ENCODE data around the gene MNT. TPM values are rescaled to one million over a fixed set of nuclear protein-coding genes. Genes with fewer than 3 reads are reported as not detected.

Gene MNT
- total and polyA plus RNA-seq, 10 donors, result 2.8 to 38.5 (median 27.9) TPM

DNA sequence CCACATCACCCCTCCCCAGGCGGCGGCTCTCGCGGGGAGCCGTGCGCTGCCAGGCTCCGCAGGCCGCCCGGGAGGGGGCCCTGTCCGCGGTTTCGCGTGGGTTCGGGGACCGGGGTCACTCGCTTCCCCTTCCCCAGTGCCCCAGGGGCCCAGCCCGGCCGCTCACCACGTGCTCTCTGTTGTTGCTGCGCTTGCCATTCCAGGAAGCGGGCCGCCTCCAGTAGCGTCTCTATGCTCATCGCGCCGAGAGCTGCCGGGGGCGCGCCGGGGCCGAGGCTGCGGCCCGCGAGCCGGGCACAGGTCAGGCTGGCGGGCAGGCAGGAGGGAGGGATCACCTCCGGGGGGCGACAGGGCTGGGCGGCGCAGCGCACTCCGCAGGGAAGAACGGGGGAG, 390 bp downstream of the MNT start:
- TF ChIP-seq POLR2A (IDR thresholded peaks at IDR 0.05) (no peak), POLR2AphosphoS5 (IDR thresholded peaks at IDR 0.05) (no peak)
- TF ChIP-seq, protein P1, sequence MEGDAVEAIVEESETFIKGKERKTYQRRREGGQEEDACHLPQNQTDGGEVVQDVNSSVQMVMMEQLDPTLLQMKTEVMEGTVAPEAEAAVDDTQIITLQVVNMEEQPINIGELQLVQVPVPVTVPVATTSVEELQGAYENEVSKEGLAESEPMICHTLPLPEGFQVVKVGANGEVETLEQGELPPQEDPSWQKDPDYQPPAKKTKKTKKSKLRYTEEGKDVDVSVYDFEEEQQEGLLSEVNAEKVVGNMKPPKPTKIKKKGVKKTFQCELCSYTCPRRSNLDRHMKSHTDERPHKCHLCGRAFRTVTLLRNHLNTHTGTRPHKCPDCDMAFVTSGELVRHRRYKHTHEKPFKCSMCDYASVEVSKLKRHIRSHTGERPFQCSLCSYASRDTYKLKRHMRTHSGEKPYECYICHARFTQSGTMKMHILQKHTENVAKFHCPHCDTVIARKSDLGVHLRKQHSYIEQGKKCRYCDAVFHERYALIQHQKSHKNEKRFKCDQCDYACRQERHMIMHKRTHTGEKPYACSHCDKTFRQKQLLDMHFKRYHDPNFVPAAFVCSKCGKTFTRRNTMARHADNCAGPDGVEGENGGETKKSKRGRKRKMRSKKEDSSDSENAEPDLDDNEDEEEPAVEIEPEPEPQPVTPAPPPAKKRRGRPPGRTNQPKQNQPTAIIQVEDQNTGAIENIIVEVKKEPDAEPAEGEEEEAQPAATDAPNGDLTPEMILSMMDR (IDR thresholded peaks at IDR 0.05 in 8 of 11, conservative IDR thresholded peaks at IDR 0.05 in 3 of 11), result no peak
- H3K27me3 ChIP-seq (replicated peaks in 1 of 7), result no peaks in the 10 kb centered on the region
- H3K9me3 ChIP-seq, result no peaks in the 10 kb centered on the region
- 0 to 1% (median 0%) methylated on average over 38 to 43 of the region's 43 CpGs for WGBS, 5 donors
- intact Hi-C loops (cut with DNase I; ENCODE audit: low total_unique reads), result no loop called here
- H3K27ac ChIP-seq, result peak overlapping the region; percentile 92 to 100 (median 98)
- peaks cover 33 to 76% (median 64%) of the 10 kb centered on the region in 6 donors for H3K4me1 ChIP-seq
- H3K36me3 ChIP-seq, result peaks cover 0 to under 1% (median 0%) of the 10 kb centered on the region in 6 donors
- H3K4me3 ChIP-seq, result peak overlapping the region; percentile 78 to 99 (median 93)
- peak; percentile 95 for DNase-seq

GRCh38 chr17:2399572-2400473, 1.0 kb downstream of the MNT start:
- H3K27me3 ChIP-seq (replicated peaks in 1 of 7), result no peaks in the 10 kb centered on the region
- H3K4me3 ChIP-seq, result peak overlapping the region; percentile 78 to 99 (median 93)
- peaks cover 0 to 7% (median 0%) of the 10 kb centered on the region in 6 donors for H3K36me3 ChIP-seq
- peak; percentile 99 for DNase-seq
- H3K27ac ChIP-seq, result peak overlapping the region; percentile 92 to 100 (median 98)
- no peaks in the 10 kb centered on the region for H3K9me3 ChIP-seq
- TF ChIP-seq POLR2A (IDR thresholded peaks at IDR 0.05) (peak; percentile 39 to 94 (median 86)), POLR2AphosphoS5 (IDR thresholded peaks at IDR 0.05) (peak; percentile 94 to 97 (median 96))
- TF ChIP-seq, protein P1 (IDR thresholded peaks at IDR 0.05 in 8 of 11, conservative IDR thresholded peaks at IDR 0.05 in 3 of 11), result peak in 2 of 11 experiments; percentile 3 to 21
- intact Hi-C loops (cut with DNase I; ENCODE audit: low total_unique reads), result no loop called here
- peaks cover 38 to 76% (median 67%) of the 10 kb centered on the region in 6 donors for H3K4me1 ChIP-seq
- WGBS, 5 donors, result 0 to 1% (median 1%) methylated on average over 22 to 82 of the region's 82 CpGs

GRCh38 chr17:2398655-2399571, 1.9 kb downstream of the MNT start:
- DNase-seq, result peak; percentile 90
- TF ChIP-seq POLR2AphosphoS5 (IDR thresholded peaks at IDR 0.05) (peak; percentile 6 to 44 (median 42)), POLR2A (IDR thresholded peaks at IDR 0.05) (no peak)
- TF ChIP-seq, protein P1 (IDR thresholded peaks at IDR 0.05 in 8 of 11, conservative IDR thresholded peaks at IDR 0.05 in 3 of 11), result peak in 1 of 11 experiments; percentile 1
- H3K27me3 ChIP-seq (replicated peaks in 1 of 7), result no peaks in the 10 kb centered on the region
- peaks cover 46 to 76% (median 72%) of the 10 kb centered on the region in 6 donors for H3K4me1 ChIP-seq
- intact Hi-C loops (cut with DNase I; ENCODE audit: low total_unique reads), result no loop called here
- H3K27ac ChIP-seq, result peak overlapping the region; percentile 92 to 100 (median 98)
- no peaks in the 10 kb centered on the region for H3K9me3 ChIP-seq
- peak overlapping the region; percentile 78 to 99 (median 93) for H3K4me3 ChIP-seq
- peaks cover 0 to 11% (median 0%) of the 10 kb centered on the region in 6 donors for H3K36me3 ChIP-seq
- 11 to 22% (median 14%) methylated on average over 24 to 55 of the region's 55 CpGs for WGBS, 5 donors

Measured in spleen (tissue), 11 donors.